IPS-NIHi11 (cell line): Measurements from ENCODE around the gene SLC44A1.
A peak's percentile ranks its signal among the peaks of the same experiment; 100 is the strongest.

Experiments used
- DNase-seq: peaks from one replicate; pipeline ENCODE4 v3.0.0; 2012; ENCODE audit warnings: mixed read lengths, low spot score

SLC44A1 gene

DNA sequence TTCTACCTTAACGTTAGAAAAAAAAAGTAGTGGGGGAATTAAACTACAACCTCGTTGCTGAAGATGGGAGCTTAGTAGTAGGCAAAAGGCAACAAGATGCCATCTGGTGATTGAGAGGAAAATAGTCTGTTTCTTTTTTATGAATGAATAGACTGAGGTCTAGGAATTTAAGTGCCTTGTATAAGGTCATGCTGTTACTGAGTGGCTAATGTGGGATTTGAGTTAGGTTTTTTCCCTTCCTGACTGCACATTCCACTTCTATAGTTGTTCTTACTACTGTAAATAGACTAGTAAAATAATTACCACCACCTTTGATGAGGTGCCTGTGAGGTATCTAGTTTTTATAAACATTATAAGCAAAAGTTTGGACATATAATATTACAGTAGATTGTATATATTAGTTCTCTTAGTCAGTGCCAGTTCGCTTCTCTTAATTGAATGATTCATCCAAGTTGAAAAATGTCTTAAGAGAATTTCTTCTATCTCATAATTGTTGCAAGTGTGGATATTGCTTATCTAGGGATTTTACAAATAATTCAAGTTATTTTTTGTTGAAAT lies 222.5 kb downstream of the SLC44A1 start:
- no peak for DNase-seq

- no peak for DNase-seq
Measured at GRCh38 chr9:105468875-105469274, 224.4 kb downstream of the SLC44A1 start.

DNA sequence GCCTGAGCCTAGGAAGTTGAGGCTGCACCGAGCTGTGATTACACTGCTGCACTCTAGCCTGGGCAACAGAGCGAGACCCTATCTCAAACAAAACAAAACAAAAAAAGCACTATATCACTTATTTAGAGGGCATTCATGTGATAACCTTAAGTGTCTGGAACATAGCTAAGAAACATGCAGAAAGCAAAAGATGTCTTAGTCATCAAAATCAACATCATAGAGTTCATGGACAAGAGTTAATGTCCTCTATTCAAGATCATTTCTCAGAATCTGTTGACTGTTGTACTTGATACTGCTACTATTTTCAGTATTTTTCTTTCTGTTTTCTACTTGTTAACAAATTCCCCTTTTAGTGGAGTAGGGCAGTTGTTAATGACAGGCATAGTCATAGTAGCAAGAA lies 228.8 kb downstream of the SLC44A1 start:
- DNase-seq = no peak

DNA sequence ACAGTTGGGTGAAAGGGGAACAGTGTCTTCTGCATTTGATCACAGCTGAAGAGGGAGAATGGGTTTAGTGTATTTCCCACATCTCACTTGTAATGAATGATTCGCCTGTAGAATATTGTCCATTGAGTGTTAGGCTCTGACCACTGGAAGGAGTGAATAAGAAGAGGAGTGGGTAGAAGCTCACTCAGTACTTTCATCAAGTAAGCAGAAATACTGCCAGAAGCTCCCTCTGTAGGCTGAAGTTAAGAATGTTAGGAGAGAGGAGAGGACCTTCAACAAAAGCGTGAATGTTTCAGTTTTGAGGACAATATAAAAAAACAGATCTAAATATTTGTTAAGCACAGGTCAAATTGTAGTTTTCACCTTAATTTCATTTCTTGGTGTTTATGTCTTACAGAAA lies 230.9 kb downstream of the SLC44A1 start:
- peak; percentile 18 for DNase-seq

GRCh38 chr9:105479846-105480245 lies 235.4 kb downstream of the SLC44A1 start:
- DNase-seq = no peak

DNA sequence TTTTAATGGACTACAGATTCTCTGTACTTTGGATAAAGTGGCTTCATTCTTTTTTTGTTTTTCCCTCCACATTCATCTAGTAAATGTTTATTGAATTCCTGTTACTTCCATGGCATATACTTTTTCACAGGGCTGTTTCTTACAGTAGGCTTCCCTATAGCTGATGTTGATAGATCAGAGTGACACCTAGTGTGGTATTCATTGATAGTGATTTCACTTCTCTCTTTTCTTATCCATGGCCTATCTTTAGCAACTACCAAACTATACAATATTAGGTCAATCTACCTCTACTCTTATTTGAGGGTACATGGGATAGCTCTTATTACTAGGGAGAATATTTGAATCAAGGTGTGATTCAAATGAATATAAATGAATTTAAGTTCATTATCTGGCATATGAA lies 239.2 kb downstream of the SLC44A1 start:
- no peak for DNase-seq

GRCh38 chr9:105484226-105484625 lies 239.8 kb downstream of the SLC44A1 start:
- no peak for DNase-seq

GRCh38 chr9:105485131-105485530 lies 240.7 kb downstream of the SLC44A1 start:
- DNase-seq = no peak
